Fibroblast of pulmonary artery (primary cell): ENCODE measurements around the gene EYA2.

Experiments
- DNase-seq: peaks from one replicate; pipeline ENCODE4 v3.0.0-alpha.2; 2010; ENCODE audit warnings: low read depth
- H3K4me3 ChIP-seq: replicated peaks from 2 replicates; pipeline ENCODE4 v1.5.1; 2011; ENCODE audit warnings: low read depth, mild to moderate bottlenecking, control low read depth, low read length, moderate library complexity
- TF ChIP-seq, protein P1 (sequence below): IDR thresholded peaks from 2 replicates; pipeline ENCODE4 v1.5.1; 2011; ENCODE audit warnings: mild to moderate bottlenecking, control low read depth, low read length, inconsistent platforms; ENCODE audit errors: missing control alignments

The EYA2 gene

GRCh38 chr20:47042464-47042863 lies 147.8 kb downstream of the EYA2 start:
- H3K4me3 ChIP-seq: no peak overlapping the region
- TF ChIP-seq, protein P1, sequence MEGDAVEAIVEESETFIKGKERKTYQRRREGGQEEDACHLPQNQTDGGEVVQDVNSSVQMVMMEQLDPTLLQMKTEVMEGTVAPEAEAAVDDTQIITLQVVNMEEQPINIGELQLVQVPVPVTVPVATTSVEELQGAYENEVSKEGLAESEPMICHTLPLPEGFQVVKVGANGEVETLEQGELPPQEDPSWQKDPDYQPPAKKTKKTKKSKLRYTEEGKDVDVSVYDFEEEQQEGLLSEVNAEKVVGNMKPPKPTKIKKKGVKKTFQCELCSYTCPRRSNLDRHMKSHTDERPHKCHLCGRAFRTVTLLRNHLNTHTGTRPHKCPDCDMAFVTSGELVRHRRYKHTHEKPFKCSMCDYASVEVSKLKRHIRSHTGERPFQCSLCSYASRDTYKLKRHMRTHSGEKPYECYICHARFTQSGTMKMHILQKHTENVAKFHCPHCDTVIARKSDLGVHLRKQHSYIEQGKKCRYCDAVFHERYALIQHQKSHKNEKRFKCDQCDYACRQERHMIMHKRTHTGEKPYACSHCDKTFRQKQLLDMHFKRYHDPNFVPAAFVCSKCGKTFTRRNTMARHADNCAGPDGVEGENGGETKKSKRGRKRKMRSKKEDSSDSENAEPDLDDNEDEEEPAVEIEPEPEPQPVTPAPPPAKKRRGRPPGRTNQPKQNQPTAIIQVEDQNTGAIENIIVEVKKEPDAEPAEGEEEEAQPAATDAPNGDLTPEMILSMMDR: no peak
- DNase-seq: no peak

DNA sequence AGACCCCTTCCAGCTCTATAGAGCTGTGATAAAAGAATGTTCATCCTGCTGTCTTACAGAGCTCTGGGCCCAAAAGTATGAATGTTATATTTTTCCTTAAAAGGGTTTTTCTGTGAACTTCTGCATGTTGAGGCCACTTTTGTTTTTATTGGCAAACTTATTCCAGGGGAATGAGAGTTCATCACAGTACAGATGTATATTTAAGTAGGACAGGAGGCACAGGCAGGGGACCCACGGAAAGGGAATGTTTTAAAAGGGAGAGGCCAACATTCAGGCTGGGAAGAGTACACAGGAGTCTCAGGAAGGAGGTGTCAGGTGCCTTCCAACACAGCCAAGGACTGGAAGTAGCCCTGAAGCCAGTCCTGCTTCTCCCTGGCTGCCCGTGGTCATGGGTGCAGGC lies 148.4 kb downstream of the EYA2 start:
- TF ChIP-seq, protein P1: no peak
- DNase-seq: no peak
- H3K4me3 ChIP-seq: no peak overlapping the region

DNA sequence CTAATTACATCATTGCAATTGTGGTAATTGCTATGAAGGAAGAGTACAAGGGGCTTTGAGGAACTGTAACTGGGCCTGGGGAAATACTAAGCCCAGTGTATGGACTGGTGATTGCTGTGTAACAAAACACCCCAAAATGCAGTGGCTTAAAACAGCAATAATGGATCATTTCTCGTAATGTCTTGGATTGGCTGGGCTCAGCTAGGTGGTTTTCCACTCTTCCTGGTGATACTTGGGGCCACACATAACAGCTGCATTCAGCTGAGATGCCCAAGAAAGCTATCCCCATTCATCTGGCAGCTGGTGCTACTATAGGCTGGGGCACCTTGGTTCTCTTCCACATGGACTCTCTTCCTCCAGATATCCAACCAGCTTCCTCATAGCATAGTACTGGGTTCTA lies 150.3 kb downstream of the EYA2 start:
- H3K4me3 ChIP-seq: no peak overlapping the region
- no peak for DNase-seq
- TF ChIP-seq, protein P1: no peak

- H3K4me3 ChIP-seq: no peak overlapping the region
- DNase-seq: no peak
- TF ChIP-seq, protein P1: no peak
Observed at GRCh38 chr20:47048054-47048453, 153.4 kb downstream of the EYA2 start.

GRCh38 chr20:47049771-47050170 lies 155.1 kb downstream of the EYA2 start:
- DNase-seq: no peak
- TF ChIP-seq, protein P1: no peak
- H3K4me3 ChIP-seq: no peak overlapping the region

DNA sequence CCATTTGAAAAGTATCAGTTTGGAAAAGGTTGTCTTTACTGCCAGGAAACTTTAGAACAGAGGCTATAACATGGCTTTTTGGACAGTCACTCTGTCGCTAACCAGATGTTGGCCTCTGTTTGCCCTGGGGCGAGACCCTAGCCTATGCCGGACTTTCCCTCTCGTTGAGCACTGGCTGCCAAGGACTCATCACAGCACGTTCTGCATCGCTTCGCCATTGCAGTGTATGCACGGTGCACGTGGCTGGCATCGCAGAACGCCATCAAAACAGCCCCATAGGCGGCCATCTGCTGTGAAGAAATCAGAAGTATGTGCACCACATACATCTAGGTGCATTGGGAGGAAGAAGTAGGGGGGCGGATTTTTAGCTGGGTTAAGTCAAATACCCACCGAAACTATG lies 156.4 kb downstream of the EYA2 start:
- TF ChIP-seq, protein P1: no peak
- DNase-seq: no peak
- no peak overlapping the region for H3K4me3 ChIP-seq

GRCh38 chr20:47051936-47052526 lies 157.4 kb downstream of the EYA2 start:
- TF ChIP-seq, protein P1: no peak
- H3K4me3 ChIP-seq: no peak overlapping the region
- DNase-seq: no peak
